Trophoblast cell (in vitro differentiated cells and primary cell): ENCODE results near the gene CLEC16A.

Experiments used
- DNase-seq, 2 donors: peaks; one replicate each; pipeline ENCODE4 v3.0.0-alpha.2; 2016
- H2AFZ ChIP-seq: 2 replicates; pipeline ENCODE4 v1.6.1; 2013; ENCODE audit warnings: low read length, moderate library complexity, mild to moderate bottlenecking; ENCODE audit not compliant: insufficient read depth, poor library complexity
- H2AK5ac ChIP-seq: 2 replicates; pipeline ENCODE4 v1.6.1; 2013; ENCODE audit warnings: mild to moderate bottlenecking, low read length
- H2BK120ac ChIP-seq: 2 replicates; pipeline ENCODE4 v1.6.1; 2013; ENCODE audit warnings: low read length, mild to moderate bottlenecking, moderate library complexity; ENCODE audit not compliant: insufficient read depth, poor library complexity
- H2BK12ac ChIP-seq: 2 replicates; pipeline ENCODE4 v1.6.1; 2013; ENCODE audit warnings: mild to moderate bottlenecking, low read length, moderate library complexity
- H2BK5ac ChIP-seq: 2 replicates; pipeline ENCODE4 v1.6.1; 2013; ENCODE audit warnings: low read length, low read depth, moderate library complexity, mild to moderate bottlenecking; ENCODE audit not compliant: poor library complexity
- H3K14ac ChIP-seq: 2 replicates; pipeline ENCODE4 v1.6.1; 2013; ENCODE audit warnings: mild to moderate bottlenecking, low read length
- H3K18ac ChIP-seq: 2 replicates; pipeline ENCODE4 v1.6.1; 2013; ENCODE audit warnings: mild to moderate bottlenecking, low read length
- H3K23ac ChIP-seq: 2 replicates; pipeline ENCODE4 v1.6.1; 2013; ENCODE audit warnings: low read length
- H3K27ac ChIP-seq: 2 replicates; pipeline ENCODE4 v1.5.1; 2013; ENCODE audit warnings: low read depth, mild to moderate bottlenecking, inconsistent platforms, low read length, moderate library complexity
- H3K27me3 ChIP-seq: 2 replicates; pipeline ENCODE4 v1.6.1; 2013; ENCODE audit warnings: inconsistent platforms, mild to moderate bottlenecking, low read length, moderate library complexity; ENCODE audit not compliant: insufficient read depth
- H3K36me3 ChIP-seq, 2 experiments: 1 replicate in 1 of 2; 2 replicates in 1 of 2; pipeline ENCODE4 v1.6.1; 2013; ENCODE audit warnings: low read length in 2 of 2, mild to moderate bottlenecking in 2 of 2, moderate library complexity in 1 of 2; ENCODE audit not compliant: insufficient read depth in 2 of 2, control insufficient read depth in 1 of 2
- H3K4ac ChIP-seq: 2 replicates; pipeline ENCODE4 v1.6.1; 2013; ENCODE audit warnings: low read depth, mild to moderate bottlenecking, low read length, moderate library complexity
- H3K4me1 ChIP-seq, 2 experiments: 1 replicate in 1 of 2; 2 replicates in 1 of 2; pipeline ENCODE4 v1.6.1; 2013; ENCODE audit warnings: low read length in 2 of 2, mild to moderate bottlenecking in 2 of 2, moderate library complexity in 1 of 2; ENCODE audit not compliant: insufficient read depth in 2 of 2, control insufficient read depth in 1 of 2
- H3K4me2 ChIP-seq: 2 replicates; pipeline ENCODE4 v1.6.1; 2013; ENCODE audit warnings: inconsistent platforms, mild to moderate bottlenecking, low read length, moderate library complexity
- H3K4me3 ChIP-seq: 2 replicates; pipeline ENCODE4 v1.5.1; 2013; ENCODE audit warnings: mild to moderate bottlenecking, low read depth, low read length, inconsistent platforms
- H3K79me1 ChIP-seq: one replicate; pipeline ENCODE4 v1.6.1; 2013; ENCODE audit warnings: low read length
- H3K79me2 ChIP-seq: 2 replicates; pipeline ENCODE4 v1.6.1; 2013; ENCODE audit warnings: low read length, mild to moderate bottlenecking; ENCODE audit not compliant: control insufficient read depth, insufficient read depth, poor library complexity
- H3K9ac ChIP-seq: 2 replicates; pipeline ENCODE4 v1.6.1; 2013; ENCODE audit warnings: mild to moderate bottlenecking, low read length
- H3K9me3 ChIP-seq: 2 replicates; pipeline ENCODE4 v1.6.1; 2013; ENCODE audit warnings: low read depth, mild to moderate bottlenecking, control low read depth, inconsistent platforms, low read length; ENCODE audit not compliant: insufficient read depth
- H4K12ac ChIP-seq: 2 replicates; pipeline ENCODE4 v1.6.1; 2013; ENCODE audit warnings: low read depth, mild to moderate bottlenecking, low read length, moderate library complexity
- H4K8ac ChIP-seq: 2 replicates; pipeline ENCODE4 v1.6.1; 2013; ENCODE audit warnings: low read depth, mild to moderate bottlenecking, low read length, moderate library complexity
- H4K91ac ChIP-seq: one replicate; pipeline ENCODE4 v1.6.1; 2013; ENCODE audit warnings: low read depth, mild to moderate bottlenecking, low read length, moderate library complexity
- WGBS: extraction: QIAGEN DNeasy Blood & Tissue Kit; methylation state at CpG from one replicate; pipeline ENCODE4 v1.1.7; 2013; ENCODE audit warnings: missing lambda C conversion rate; ENCODE audit not compliant: insufficient read length, insufficient coverage; ENCODE audit errors: extremely low coverage; 5-methylcytosine and 5-hydroxymethylcytosine counted together

CLEC16A gene

GRCh38 chr16:10967986-10968385 is 23.6 kb downstream of the CLEC16A start:
- H3K79me2 ChIP-seq, result no peaks in the 10 kb centered on the region
- H2BK120ac ChIP-seq, result no peak overlapping the region
- H3K18ac ChIP-seq, result no peak overlapping the region
- no peak overlapping the region for H4K91ac ChIP-seq
- no peak overlapping the region for H3K27ac ChIP-seq
- no peaks in the 10 kb centered on the region for H3K9me3 ChIP-seq
- H3K4me1 ChIP-seq, result peaks cover 8% of the 10 kb centered on the region in 2 experiments
- H3K23ac ChIP-seq, result no peak overlapping the region
- no peak overlapping the region for H4K8ac ChIP-seq
- H2AK5ac ChIP-seq, result no peak overlapping the region
- H3K9ac ChIP-seq, result no peak overlapping the region
- no peak overlapping the region for H2AFZ ChIP-seq
- peaks cover 7% of the 10 kb centered on the region for H3K79me1 ChIP-seq
- peaks cover 10 to 19% of the 10 kb centered on the region in 2 experiments for H3K36me3 ChIP-seq
- no peak overlapping the region for H3K4me3 ChIP-seq
- H3K27me3 ChIP-seq, result no peaks in the 10 kb centered on the region
- no peak overlapping the region for H3K4me2 ChIP-seq
- H3K14ac ChIP-seq, result no peak overlapping the region
- H3K4ac ChIP-seq, result no peak overlapping the region
- no peak overlapping the region for H2BK12ac ChIP-seq
- DNase-seq, result no peak
- WGBS, result no CpG with 5 or more reads among the region's 5 CpGs
- no peak overlapping the region for H4K12ac ChIP-seq
- H2BK5ac ChIP-seq, result no peak overlapping the region

- Histone ChIP-seq H3K4me2 (no peak overlapping the region), H4K12ac (no peak overlapping the region), H2AK5ac (no peak overlapping the region), H3K79me2 (no peaks in the 10 kb centered on the region), H3K4me3 (no peak overlapping the region), H3K23ac (no peak overlapping the region), H2BK120ac (no peak overlapping the region), H3K4ac (no peak overlapping the region), H3K18ac (no peak overlapping the region), H4K91ac (no peak overlapping the region), H3K79me1 (peaks cover 7% of the 10 kb centered on the region), H4K8ac (no peak overlapping the region), H3K14ac (no peak overlapping the region), H2AFZ (no peak overlapping the region), H3K9me3 (no peaks in the 10 kb centered on the region), H2BK12ac (no peak overlapping the region), H3K27me3 (no peaks in the 10 kb centered on the region), H2BK5ac (no peak overlapping the region), H3K9ac (no peak overlapping the region), H3K27ac (no peak overlapping the region), H3K36me3 (peaks cover 11 to 16% of the 10 kb centered on the region in 2 experiments), H3K4me1 (peaks cover 8% of the 10 kb centered on the region in 2 experiments)
- DNase-seq, result peak in 1 of 2 donors; percentile 48
- no CpG with 5 or more reads among the region's 3 CpGs for WGBS
Observed at GRCh38 chr16:10968498-10968897, 24.1 kb downstream of the CLEC16A start.

- Histone ChIP-seq H3K4me3 (no peak overlapping the region), H2BK5ac (no peak overlapping the region), H3K79me1 (peaks cover 7% of the 10 kb centered on the region), H4K8ac (no peak overlapping the region), H3K79me2 (no peaks in the 10 kb centered on the region), H3K23ac (no peak overlapping the region), H4K91ac (no peak overlapping the region), H3K4me1 (peaks cover 6 to 8% of the 10 kb centered on the region in 2 experiments), H3K36me3 (peaks cover 11 to 16% of the 10 kb centered on the region in 2 experiments), H3K9me3 (no peaks in the 10 kb centered on the region), H3K18ac (no peak overlapping the region), H3K27ac (no peak overlapping the region), H2AK5ac (no peak overlapping the region), H3K4me2 (no peak overlapping the region), H3K4ac (no peak overlapping the region), H2BK120ac (no peak overlapping the region), H3K9ac (no peak overlapping the region), H3K14ac (no peak overlapping the region), H2AFZ (no peak overlapping the region), H2BK12ac (no peak overlapping the region), H3K27me3 (no peaks in the 10 kb centered on the region), H4K12ac (no peak overlapping the region)
- no CpG with 5 or more reads among the region's 1 CpG for WGBS
- DNase-seq, result no peak
Observed at GRCh38 chr16:10969615-10970014, 25.3 kb downstream of the CLEC16A start.

- Histone ChIP-seq H3K18ac (no peak overlapping the region), H2AK5ac (no peak overlapping the region), H3K36me3 (peaks cover 11 to 16% of the 10 kb centered on the region in 2 experiments), H3K23ac (no peak overlapping the region), H3K4me1 (peaks cover 6 to 8% of the 10 kb centered on the region in 2 experiments), H3K27me3 (no peaks in the 10 kb centered on the region), H2BK5ac (no peak overlapping the region), H3K4me2 (no peak overlapping the region), H3K4ac (no peak overlapping the region), H2AFZ (no peak overlapping the region), H3K9me3 (no peaks in the 10 kb centered on the region), H2BK120ac (no peak overlapping the region), H3K79me2 (no peaks in the 10 kb centered on the region), H2BK12ac (no peak overlapping the region), H4K91ac (no peak overlapping the region), H3K9ac (no peak overlapping the region), H3K4me3 (no peak overlapping the region), H4K12ac (no peak overlapping the region), H3K79me1 (peaks cover 7% of the 10 kb centered on the region), H3K14ac (no peak overlapping the region), H4K8ac (no peak overlapping the region), H3K27ac (no peak overlapping the region)
- DNase-seq, result no peak
- WGBS, result no CpG with 5 or more reads among the region's 2 CpGs
Observed at GRCh38 chr16:10970065-10970464, 25.7 kb downstream of the CLEC16A start.
